Measurements from ENCODE around the gene RNLS.

- no peak for TF ChIP-seq CTCF (IDR thresholded peaks at IDR 0.05)
- TF ChIP-seq POLR2AphosphoS5 (IDR thresholded peaks at IDR 0.05), result no peak
- no peak for TF ChIP-seq EP300 (IDR thresholded peaks at IDR 0.05)
- TF ChIP-seq POLR2A (IDR thresholded peaks at IDR 0.05), result no peak
These were observed 212.4 kb downstream of the RNLS start for GRCh38 chr10:88370713-88371112.

Data from sigmoid colon (tissue), 4 donors.